MM.1S (cell line): Measurements from ENCODE around the gene FFAR4.

Experiments used
- CTCF ChIP-seq: fragments of 300-600 bp; sonication (generic); IDR thresholded peaks from 2 replicates; pipeline ENCODE4 v1.5.1; 2016; ENCODE audit warnings: antibody characterized with exemption, low read length, mixed read lengths
- EZH2 ChIP-seq: fragments of 300-600 bp; sonication (generic); optimal IDR thresholded peaks from 2 replicates; pipeline ENCODE3; 2017; ENCODE audit warnings: low read depth, mild to moderate bottlenecking, antibody characterized with exemption, low read length, mixed read lengths

- TF ChIP-seq EZH2 = no peak
- no peak for TF ChIP-seq CTCF
Measured at GRCh38 chr10:93584445-93584844, 18.0 kb downstream of the FFAR4 start.
